ENCODE results near the gene TMEM129.

- no peak for TF ChIP-seq CTCF (IDR thresholded peaks at IDR 0.05)
- TF ChIP-seq POLR2AphosphoS5 (IDR thresholded peaks at IDR 0.05) = no peak
These were observed 3.7 kb downstream of the TMEM129 start for GRCh38 chr4:1717129-1718094.
